Colonic mucosa (tissue), 4 donors: ENCODE results near the gene CLDN18. TPM values are rescaled to one million over a fixed set of nuclear protein-coding genes. Genes with fewer than 3 reads are reported as not detected.

ENCODE experiments used
- DNase-seq: peaks from one replicate; pipeline ENCODE4 v3.0.0-alpha.2; 2020
- H3K27ac ChIP-seq: fragments of 200-600 bp; one replicate; pipeline ENCODE4 v1.8.0; 2021
- H3K27me3 ChIP-seq: fragments of 200-600 bp; one replicate; pipeline ENCODE4 v1.8.0; 2021
- H3K36me3 ChIP-seq: fragments of 200-600 bp; one replicate; pipeline ENCODE4 v1.8.0; 2021
- H3K4me1 ChIP-seq: fragments of 200-600 bp; one replicate; pipeline ENCODE4 v1.8.0; 2021; ENCODE audit warnings: mild to moderate bottlenecking
- H3K4me3 ChIP-seq: fragments of 200-600 bp; one replicate; pipeline ENCODE4 v1.8.0; 2021
- H3K9ac ChIP-seq, 2 donors: one replicate each; pipeline ENCODE4 v1.7.0; 2013; ENCODE audit warnings: control low read depth in 2 of 2, low read depth in 2 of 2, low read length in 2 of 2
- H3K9me3 ChIP-seq: fragments of 200-600 bp; one replicate; pipeline ENCODE4 v1.8.0; 2021
- CTCF ChIP-seq: fragments of 200-600 bp; IDR thresholded peaks from one replicate; pipeline ENCODE4 v1.8.0; 2022; ENCODE audit warnings: antibody characterized with exemption, mild to moderate bottlenecking
- intact Hi-C: fragments of 100-400 bp; cut with DNase I; formaldehyde crosslinking; loops from one replicate; pipeline ENCODE4 v1.14.1; 2022
- total RNA-seq, 2 donors: library from RNA; stranded (reverse); fragmentation: NEBNext Ultra II Directional in 1 of 2; extraction: Animal tissue kit (Norgen Biotek cat#: 25700) in 1 of 2; gene quantifications; one replicate each; pipeline ENCODE4 v1.2.1, GENCODE V29; 2021
- donor health status: healthy.
- donor health status: DM: no; HTN: no; CAD: no.
- donor health status: DM: no; HTN: no; CAD: no.

CLDN18 gene
- total RNA-seq, 2 donors from 2014 or later = 0.11 to 0.44 TPM

GRCh38 chr3:138011722-138012121 lies 1.8 kb downstream of the CLDN18 start:
- Histone ChIP-seq H3K4me3 (no peak overlapping the region), H3K9me3 (no peaks in the 10 kb centered on the region), H3K4me1 (no peaks in the 10 kb centered on the region), H3K27ac (no peak overlapping the region), H3K9ac (no peak overlapping the region), H3K27me3 (no peaks in the 10 kb centered on the region), H3K36me3 (no peaks in the 10 kb centered on the region)
- intact Hi-C loops = no loop called here
- no peak for TF ChIP-seq CTCF
- DNase-seq = no peak

- Histone ChIP-seq H3K36me3 (no peaks in the 10 kb centered on the region), H3K4me3 (no peak overlapping the region), H3K9me3 (no peaks in the 10 kb centered on the region), H3K4me1 (no peaks in the 10 kb centered on the region), H3K9ac (no peak overlapping the region), H3K27ac (no peak overlapping the region), H3K27me3 (no peaks in the 10 kb centered on the region)
- intact Hi-C loops = no loop called here
- no peak for DNase-seq
- TF ChIP-seq CTCF = no peak
Measured at GRCh38 chr3:138012526-138012925, 2.6 kb downstream of the CLDN18 start.

GRCh38 chr3:138016065-138016464 lies 6.1 kb downstream of the CLDN18 start:
- intact Hi-C loops = no loop called here
- Histone ChIP-seq H3K4me1 (no peaks in the 10 kb centered on the region), H3K36me3 (no peaks in the 10 kb centered on the region), H3K4me3 (no peak overlapping the region), H3K9me3 (no peaks in the 10 kb centered on the region), H3K27me3 (no peaks in the 10 kb centered on the region), H3K27ac (no peak overlapping the region), H3K9ac (no peak overlapping the region)
- no peak for TF ChIP-seq CTCF
- DNase-seq = no peak

GRCh38 chr3:138019281-138020069 lies 9.5 kb downstream of the CLDN18 start:
- no peak overlapping the region for H3K4me3 ChIP-seq
- no peak for DNase-seq
- TF ChIP-seq CTCF = no peak
- H3K4me1 ChIP-seq = no peaks in the 10 kb centered on the region
- H3K27ac ChIP-seq = no peak overlapping the region
- intact Hi-C loops = no loop called here
- no peaks in the 10 kb centered on the region for H3K27me3 ChIP-seq
- no peaks in the 10 kb centered on the region for H3K9me3 ChIP-seq
- H3K36me3 ChIP-seq = no peaks in the 10 kb centered on the region
- H3K9ac ChIP-seq = no peak overlapping the region

- Histone ChIP-seq H3K9ac (no peak overlapping the region), H3K27me3 (no peaks in the 10 kb centered on the region), H3K4me1 (no peaks in the 10 kb centered on the region), H3K36me3 (no peaks in the 10 kb centered on the region), H3K27ac (no peak overlapping the region), H3K9me3 (no peaks in the 10 kb centered on the region), H3K4me3 (no peak overlapping the region)
- no peak for TF ChIP-seq CTCF
- intact Hi-C loops = no loop called here
- no peak for DNase-seq
Measured at GRCh38 chr3:138023754-138024153, 13.8 kb downstream of the CLDN18 start.
